ENCODE measurements around the gene TULP4.
"Not testable (repeated sequence)": the region's sequence is repeated elsewhere in the genome, so short reads cannot be mapped to it uniquely, and the experiment has no call there.

The TULP4 gene

GRCh38 chr6:158327211-158327610 is 14.9 kb downstream of the TULP4 start:
- DNase-seq (ENCODE audit: low read depth, low spot score) = no peak

- DNase-seq (ENCODE audit: low read depth, low spot score) = no peak
Measured at GRCh38 chr6:158328952-158329351, 16.7 kb downstream of the TULP4 start.

GRCh38 chr6:158329531-158329930 is 17.3 kb downstream of the TULP4 start:
- DNase-seq (ENCODE audit: low read depth, low spot score) = no peak

GRCh38 chr6:158330016-158330415 is 17.8 kb downstream of the TULP4 start:
- no peak for DNase-seq (ENCODE audit: low read depth, low spot score)

- no peak for DNase-seq (ENCODE audit: low read depth, low spot score)
Measured at GRCh38 chr6:158332237-158332636, 20.0 kb downstream of the TULP4 start.

- DNase-seq (ENCODE audit: low read depth, low spot score) = no peak
Measured at GRCh38 chr6:158333094-158333493, 20.8 kb downstream of the TULP4 start.

GRCh38 chr6:158334534-158334933 is 22.3 kb downstream of the TULP4 start:
- DNase-seq (ENCODE audit: low read depth, low spot score) = no peak

- no peak for DNase-seq (ENCODE audit: low read depth, low spot score)
Measured at GRCh38 chr6:158337332-158337731, 25.1 kb downstream of the TULP4 start.

GRCh38 chr6:158338311-158339112 is 26.2 kb downstream of the TULP4 start:
- no peak for DNase-seq (ENCODE audit: low read depth, low spot score)

GRCh38 chr6:158339197-158339596 is 26.9 kb downstream of the TULP4 start:
- not testable (repeated sequence) for DNase-seq (ENCODE audit: low read depth, low spot score)

- no peak for DNase-seq (ENCODE audit: low read depth, low spot score)
Measured at GRCh38 chr6:158340252-158340651, 28.0 kb downstream of the TULP4 start.

- DNase-seq (ENCODE audit: low read depth, low spot score) = no peak
Measured at GRCh38 chr6:158344534-158344933, 32.3 kb downstream of the TULP4 start.

GRCh38 chr6:158345444-158345843 is 33.2 kb downstream of the TULP4 start:
- DNase-seq (ENCODE audit: low read depth, low spot score) = not testable (repeated sequence)

- DNase-seq (ENCODE audit: low read depth, low spot score) = no peak
Measured at GRCh38 chr6:158347335-158347734, 35.1 kb downstream of the TULP4 start.

GRCh38 chr6:158348737-158349504 is 36.7 kb downstream of the TULP4 start:
- DNase-seq (ENCODE audit: low read depth, low spot score) = not testable (repeated sequence)

- not testable (repeated sequence) for DNase-seq (ENCODE audit: low read depth, low spot score)
Measured at GRCh38 chr6:158349505-158350275, 37.4 kb downstream of the TULP4 start.

GRCh38 chr6:158350731-158351130 is 38.5 kb downstream of the TULP4 start:
- DNase-seq (ENCODE audit: low read depth, low spot score) = not testable (repeated sequence)

- DNase-seq (ENCODE audit: low read depth, low spot score) = no peak
Measured at GRCh38 chr6:158353883-158354877, 41.9 kb downstream of the TULP4 start.

- DNase-seq (ENCODE audit: low read depth, low spot score) = no peak
Measured at GRCh38 chr6:158356586-158357546, 44.6 kb downstream of the TULP4 start.
